ENCODE measurements around the gene HIPK2. TPM values are rescaled to one million over a fixed set of nuclear protein-coding genes. Genes with fewer than 3 reads are reported as not detected.

Gene HIPK2
- total and polyA plus RNA-seq, 2 experiments from 2014 or later: 18.2 to 22.9 TPM

DNA sequence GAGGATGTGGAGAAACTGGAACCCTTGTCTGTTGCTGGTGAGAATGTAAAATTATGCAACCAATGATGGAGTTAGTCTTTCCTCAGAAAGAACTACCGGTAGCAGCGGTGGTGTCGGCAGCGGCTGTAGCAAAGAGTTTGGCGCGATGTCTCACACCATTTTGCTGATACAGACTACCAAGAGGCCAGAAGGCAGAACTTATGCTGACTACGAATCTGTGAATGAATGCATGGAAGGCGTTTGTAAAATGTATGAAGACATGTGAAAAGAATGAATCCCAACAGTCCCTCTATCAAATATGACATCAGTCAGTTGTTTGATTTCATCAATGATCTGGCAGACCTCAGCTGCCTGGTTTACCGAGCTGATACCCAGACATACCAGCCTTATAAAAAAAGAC is 243.7 kb downstream of the HIPK2 start:
- Histone ChIP-seq H3K27ac (no peak overlapping the region), H3K27me3 (no peaks in the 10 kb centered on the region), H3K9me3 (ENCODE audit: low read depth) (no peaks in the 10 kb centered on the region), H4K20me1 (ENCODE audit: insufficient read depth, poor library complexity, severe bottlenecking) (no peaks in the 10 kb centered on the region), H3K36me3 (replicated peaks; ENCODE audit: insufficient read depth, low read depth) (no peaks in the 10 kb centered on the region), H2AFZ (no peak overlapping the region), H3K4me3 (no peak overlapping the region), H3K79me2 (no peaks in the 10 kb centered on the region), H3K9me2 (replicated peaks; ENCODE audit: insufficient read depth) (no peaks in the 10 kb centered on the region), H3K4me2 (no peak overlapping the region), H3K4me1 (ENCODE audit: insufficient read depth) (no peaks in the 10 kb centered on the region)
- DNase-seq (ENCODE audit: low spot score): no peak
- WGBS (ENCODE audit: low lambda C conversion rate, missing lambda C conversion rate): 91% methylated on average over 9 of the region's 9 CpGs
- TF ChIP-seq EZH2 (IDR thresholded peaks at IDR 0.05; ENCODE audit: borderline replicate concordance) (no peak), EZH2phosphoT487 (IDR thresholded peaks at IDR 0.05; ENCODE audit: low read depth, severe bottlenecking, unreplicated experiment) (no peak)
- TF ChIP-seq, protein P1, sequence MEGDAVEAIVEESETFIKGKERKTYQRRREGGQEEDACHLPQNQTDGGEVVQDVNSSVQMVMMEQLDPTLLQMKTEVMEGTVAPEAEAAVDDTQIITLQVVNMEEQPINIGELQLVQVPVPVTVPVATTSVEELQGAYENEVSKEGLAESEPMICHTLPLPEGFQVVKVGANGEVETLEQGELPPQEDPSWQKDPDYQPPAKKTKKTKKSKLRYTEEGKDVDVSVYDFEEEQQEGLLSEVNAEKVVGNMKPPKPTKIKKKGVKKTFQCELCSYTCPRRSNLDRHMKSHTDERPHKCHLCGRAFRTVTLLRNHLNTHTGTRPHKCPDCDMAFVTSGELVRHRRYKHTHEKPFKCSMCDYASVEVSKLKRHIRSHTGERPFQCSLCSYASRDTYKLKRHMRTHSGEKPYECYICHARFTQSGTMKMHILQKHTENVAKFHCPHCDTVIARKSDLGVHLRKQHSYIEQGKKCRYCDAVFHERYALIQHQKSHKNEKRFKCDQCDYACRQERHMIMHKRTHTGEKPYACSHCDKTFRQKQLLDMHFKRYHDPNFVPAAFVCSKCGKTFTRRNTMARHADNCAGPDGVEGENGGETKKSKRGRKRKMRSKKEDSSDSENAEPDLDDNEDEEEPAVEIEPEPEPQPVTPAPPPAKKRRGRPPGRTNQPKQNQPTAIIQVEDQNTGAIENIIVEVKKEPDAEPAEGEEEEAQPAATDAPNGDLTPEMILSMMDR (IDR thresholded peaks at IDR 0.05; ENCODE audit: poor library complexity): no peak

DNA sequence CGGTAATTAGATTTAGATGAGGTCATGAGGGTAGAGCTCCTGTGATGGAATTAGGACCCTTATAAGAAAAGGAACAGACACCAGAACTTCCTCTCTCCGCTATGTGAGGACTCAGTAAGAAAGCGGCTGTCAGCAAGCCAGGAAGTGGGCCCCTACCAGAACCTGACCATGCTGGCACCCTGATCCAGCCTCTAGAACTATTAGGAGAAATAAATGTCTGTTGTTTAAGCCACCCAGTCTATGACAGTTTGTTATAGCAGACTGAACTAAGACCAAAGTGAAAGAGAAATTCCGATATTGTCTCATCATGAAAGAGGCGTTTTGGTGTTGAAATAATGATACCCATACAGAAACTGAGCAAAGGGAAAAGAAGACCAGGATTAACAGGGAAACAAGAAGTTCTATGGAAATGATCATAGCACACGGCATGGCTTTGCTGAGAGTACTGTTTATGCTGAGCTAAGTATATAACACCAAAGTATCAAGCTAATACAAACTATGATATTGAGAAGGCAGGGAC is 245.1 kb downstream of the HIPK2 start:
- TF ChIP-seq, protein P1 (IDR thresholded peaks at IDR 0.05; ENCODE audit: poor library complexity): no peak
- TF ChIP-seq EZH2phosphoT487 (IDR thresholded peaks at IDR 0.05; ENCODE audit: low read depth, severe bottlenecking, unreplicated experiment) (no peak), EZH2 (IDR thresholded peaks at IDR 0.05; ENCODE audit: borderline replicate concordance) (no peak)
- no peaks in the 10 kb centered on the region for H3K36me3 ChIP-seq (replicated peaks; ENCODE audit: insufficient read depth, low read depth)
- H3K27me3 ChIP-seq: no peaks in the 10 kb centered on the region
- no peaks in the 10 kb centered on the region for H3K9me2 ChIP-seq (replicated peaks; ENCODE audit: insufficient read depth)
- no peak overlapping the region for H3K27ac ChIP-seq
- 87% methylated on average over 6 of the region's 6 CpGs for whole genome bisulfite sequencing (ENCODE audit: low lambda C conversion rate, missing lambda C conversion rate)
- H3K9me3 ChIP-seq (ENCODE audit: low read depth): no peaks in the 10 kb centered on the region
- no peak overlapping the region for H2AFZ ChIP-seq
- no peaks in the 10 kb centered on the region for H3K79me2 ChIP-seq
- H3K4me3 ChIP-seq: no peak overlapping the region
- DNase-seq (ENCODE audit: low spot score): no peak
- H3K4me2 ChIP-seq: no peak overlapping the region
- H3K4me1 ChIP-seq (ENCODE audit: insufficient read depth): no peaks in the 10 kb centered on the region
- H4K20me1 ChIP-seq (ENCODE audit: insufficient read depth, poor library complexity, severe bottlenecking): no peaks in the 10 kb centered on the region

DNA sequence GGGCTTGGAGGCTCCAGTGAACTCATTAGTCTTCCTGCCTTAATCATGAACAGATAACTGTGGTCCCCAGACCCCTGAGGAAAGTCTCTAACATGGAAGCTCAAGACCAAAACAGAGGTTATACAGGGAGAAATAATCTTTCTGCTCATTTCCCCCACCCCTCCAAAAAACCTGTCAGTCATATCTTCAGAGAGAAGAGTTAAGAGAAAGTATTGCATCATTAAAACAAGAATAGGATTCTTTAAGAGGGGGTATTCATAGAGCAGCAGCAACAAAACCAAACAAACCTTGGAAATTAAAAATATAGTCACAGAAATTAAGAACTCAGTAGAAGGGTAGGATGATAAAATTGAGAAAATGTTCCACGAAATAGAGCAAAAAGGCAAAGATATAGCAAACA is 246.7 kb downstream of the HIPK2 start:
- Histone ChIP-seq H3K79me2 (no peaks in the 10 kb centered on the region), H3K27me3 (no peaks in the 10 kb centered on the region), H3K36me3 (replicated peaks; ENCODE audit: insufficient read depth, low read depth) (no peaks in the 10 kb centered on the region), H3K4me2 (no peak overlapping the region), H3K4me3 (no peak overlapping the region), H2AFZ (no peak overlapping the region), H3K9me2 (replicated peaks; ENCODE audit: insufficient read depth) (no peaks in the 10 kb centered on the region), H3K9me3 (ENCODE audit: low read depth) (no peaks in the 10 kb centered on the region), H4K20me1 (ENCODE audit: insufficient read depth, poor library complexity, severe bottlenecking) (no peaks in the 10 kb centered on the region), H3K4me1 (ENCODE audit: insufficient read depth) (no peaks in the 10 kb centered on the region), H3K27ac (no peak overlapping the region)
- no peak for DNase-seq (ENCODE audit: low spot score)
- WGBS (ENCODE audit: low lambda C conversion rate, missing lambda C conversion rate): 83% methylated on average over 1 of the region's 1 CpG
- TF ChIP-seq, protein P1 (IDR thresholded peaks at IDR 0.05; ENCODE audit: poor library complexity): no peak
- no peak for TF ChIP-seq EZH2 (IDR thresholded peaks at IDR 0.05; ENCODE audit: borderline replicate concordance)

All from hepatocyte (in vitro differentiated cells).